ENCODE results near the gene STPG3. TPM values are rescaled to one million over a fixed set of nuclear protein-coding genes. Genes with fewer than 3 reads are reported as not detected.
A peak's percentile ranks its signal among the peaks of the same experiment; 100 is the strongest.

The STPG3 gene
- total and polyA plus RNA-seq, 9 of the 15 experiments (the other 6 are each of a cell fraction or from before 2014, with no cell fraction given) = not detected

- TF ChIP-seq ZFP91 (CRISPR knock-in tag; IDR thresholded peaks at IDR 0.05) = no peak
- TF ChIP-seq ZFP1 (CRISPR knock-in tag; IDR thresholded peaks at IDR 0.05) = no peak
- TF ChIP-seq XRCC4 (IDR thresholded peaks at IDR 0.05; ENCODE audit: extremely low read depth, insufficient read depth, insufficient read length) = no peak
- TF ChIP-seq SOX6 (IDR thresholded peaks at IDR 0.05) = no peak
- no peak for TF ChIP-seq TGIF2 (CRISPR knock-in tag; IDR thresholded peaks at IDR 0.05)
- no peak for TF ChIP-seq RBBP5 (IDR thresholded peaks at IDR 0.05; ENCODE audit: borderline replicate concordance, insufficient read depth, low read length, poor library complexity, severe bottlenecking)
- TF ChIP-seq ILK (tag; IDR thresholded peaks at IDR 0.05; ENCODE audit: borderline replicate concordance, low read depth) = no peak
- no peak for TF ChIP-seq NCOA2 (IDR thresholded peaks at IDR 0.05; ENCODE audit: partially characterized antibody in 2 of 2)
- no peak for TF ChIP-seq NBN (IDR thresholded peaks at IDR 0.05; ENCODE audit: low read depth)
- TF ChIP-seq BRF2 (IDR thresholded peaks at IDR 0.05; ENCODE audit: borderline replicate concordance, insufficient read depth, insufficient read length) = no peak
- no peak for TF ChIP-seq NR1H2 (CRISPR knock-in tag; IDR thresholded peaks at IDR 0.05)
- peak; percentile 94 for TF ChIP-seq ZBTB7A (IDR thresholded peaks at IDR 0.05; ENCODE audit: borderline replicate concordance, control insufficient read depth, low read depth, low read length)
- TF ChIP-seq HMBOX1 (IDR thresholded peaks at IDR 0.05) = no peak
- no peak for TF ChIP-seq ZNF583 (CRISPR knock-in tag; IDR thresholded peaks at IDR 0.05)
- no peak for TF ChIP-seq ARID2 (IDR thresholded peaks at IDR 0.05)
- peak; percentile 35; the same call in 1 of the 2 replicates for TF ChIP-seq ARID4B (CRISPR knock-in tag; IDR thresholded peaks at IDR 0.05)
- 0 out of 2 replicates have a peak, but pooled peaks have one; percentile 47 for TF ChIP-seq ZKSCAN1 (IDR thresholded peaks at IDR 0.05; ENCODE audit: low read depth, low read length)
- no peak for TF ChIP-seq ATF4 (CRISPR knock-in tag; IDR thresholded peaks at IDR 0.05)
Observed at GRCh38 chr9:137217276-137218211, 33.5 kb upstream of the STPG3 start (continued).
